ENCODE measurements around the gene HIPK3.

- TF ChIP-seq, protein P1, sequence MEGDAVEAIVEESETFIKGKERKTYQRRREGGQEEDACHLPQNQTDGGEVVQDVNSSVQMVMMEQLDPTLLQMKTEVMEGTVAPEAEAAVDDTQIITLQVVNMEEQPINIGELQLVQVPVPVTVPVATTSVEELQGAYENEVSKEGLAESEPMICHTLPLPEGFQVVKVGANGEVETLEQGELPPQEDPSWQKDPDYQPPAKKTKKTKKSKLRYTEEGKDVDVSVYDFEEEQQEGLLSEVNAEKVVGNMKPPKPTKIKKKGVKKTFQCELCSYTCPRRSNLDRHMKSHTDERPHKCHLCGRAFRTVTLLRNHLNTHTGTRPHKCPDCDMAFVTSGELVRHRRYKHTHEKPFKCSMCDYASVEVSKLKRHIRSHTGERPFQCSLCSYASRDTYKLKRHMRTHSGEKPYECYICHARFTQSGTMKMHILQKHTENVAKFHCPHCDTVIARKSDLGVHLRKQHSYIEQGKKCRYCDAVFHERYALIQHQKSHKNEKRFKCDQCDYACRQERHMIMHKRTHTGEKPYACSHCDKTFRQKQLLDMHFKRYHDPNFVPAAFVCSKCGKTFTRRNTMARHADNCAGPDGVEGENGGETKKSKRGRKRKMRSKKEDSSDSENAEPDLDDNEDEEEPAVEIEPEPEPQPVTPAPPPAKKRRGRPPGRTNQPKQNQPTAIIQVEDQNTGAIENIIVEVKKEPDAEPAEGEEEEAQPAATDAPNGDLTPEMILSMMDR (IDR thresholded peaks at IDR 0.05; ENCODE audit: borderline replicate concordance, extremely low read depth, low read length, poor library complexity, severe bottlenecking) = no peak
- no peak for TF ChIP-seq EZH2 (IDR thresholded peaks at IDR 0.05; ENCODE audit: borderline replicate concordance, low read depth, low read length, severe bottlenecking)
Observed at GRCh38 chr11:33315822-33316221, 58.6 kb downstream of the HIPK3 start.
